HG02588 (cell line): ENCODE measurements around the gene BBLN.
"Not testable (repeated sequence)": the region's sequence is repeated elsewhere in the genome, so short reads cannot be mapped to it uniquely, and the experiment has no call there.

Source experiments
- ATAC-seq: cut with Tn5 transposase; IDR thresholded peaks from one replicate; pipeline ENCODE4 v1.9.1; 2021; ENCODE audit warnings: mild to moderate bottlenecking, moderate library complexity; ENCODE audit not compliant: unreplicated experiment

BBLN gene

GRCh38 chr9:128162215-128163026 is 2.4 kb downstream of the BBLN start:
- ATAC-seq: no peak

DNA sequence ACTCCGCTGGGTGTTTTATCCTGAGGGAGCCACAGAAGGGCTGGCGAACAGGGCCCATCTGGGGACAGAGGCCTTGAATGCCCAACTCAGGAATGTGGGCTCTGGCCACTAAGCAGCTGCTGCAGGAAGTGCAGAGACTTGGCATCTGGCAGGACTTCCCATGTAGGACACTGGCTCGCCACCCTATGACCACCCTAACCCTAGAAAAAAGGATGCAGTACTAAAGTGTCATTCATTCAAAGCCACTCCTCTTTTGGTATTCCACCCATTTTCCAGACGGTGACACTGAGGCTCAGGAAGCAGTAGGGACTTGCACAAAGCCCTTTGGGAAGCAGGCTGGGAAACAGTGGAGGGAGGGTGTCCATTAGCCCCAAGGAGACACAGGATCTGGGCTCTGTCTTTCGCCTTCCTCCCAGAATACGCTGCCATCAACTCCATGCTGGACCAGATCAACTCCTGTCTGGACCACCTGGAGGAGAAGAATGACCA is 3.0 kb downstream of the BBLN start:
- no peak for ATAC-seq

GRCh38 chr9:128163523-128164306 is 3.6 kb downstream of the BBLN start:
- ATAC-seq: no peak

GRCh38 chr9:128164307-128164885 is 4.3 kb downstream of the BBLN start:
- no peak for ATAC-seq

- no peak for ATAC-seq
Measured at GRCh38 chr9:128166169-128166568, 6.1 kb downstream of the BBLN start.

DNA sequence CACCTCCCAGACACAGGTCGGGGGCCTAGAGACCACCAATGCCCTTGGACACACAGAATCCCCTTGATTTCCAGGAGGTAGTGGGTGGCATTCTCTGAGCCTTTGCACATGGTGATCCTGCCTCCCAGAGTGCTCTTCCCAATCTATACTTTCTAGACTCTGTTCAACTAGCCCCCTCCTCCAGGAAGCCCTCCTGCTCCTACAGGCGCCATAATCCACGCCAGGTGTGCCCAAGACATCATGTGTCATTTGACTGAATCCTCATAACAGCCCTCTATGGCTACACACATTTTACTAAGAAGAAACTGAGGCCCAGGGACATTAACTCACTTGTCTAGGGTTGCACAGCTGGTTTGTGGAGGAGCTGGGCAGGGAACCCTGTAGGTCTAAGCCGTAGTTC is 7.1 kb downstream of the BBLN start:
- no peak for ATAC-seq

- ATAC-seq: no peak
Measured at GRCh38 chr9:128168731-128169308, 8.8 kb downstream of the BBLN start.

GRCh38 chr9:128169492-128169891 is 9.4 kb downstream of the BBLN start:
- ATAC-seq: no peak

GRCh38 chr9:128169925-128170324 is 9.9 kb downstream of the BBLN start:
- ATAC-seq: no peak

DNA sequence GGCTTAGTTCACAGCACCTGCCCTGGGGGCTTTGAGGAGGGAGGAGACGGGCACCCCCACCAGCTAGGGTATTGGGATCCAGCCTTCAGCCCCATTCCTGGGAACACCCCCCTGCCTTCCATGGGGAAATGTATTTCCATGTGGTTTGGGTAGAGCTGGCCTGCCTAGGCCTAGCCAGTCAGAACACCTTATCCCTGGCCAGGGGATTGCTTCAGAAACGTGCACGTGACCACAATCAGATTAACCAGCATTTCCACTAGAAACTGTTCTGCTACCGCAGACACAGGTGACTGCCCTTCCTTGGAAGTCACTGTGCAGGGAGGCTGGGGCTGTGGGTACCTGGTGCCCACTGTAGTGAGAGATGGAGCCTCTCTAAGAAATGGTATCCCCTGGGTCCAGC is 14.0 kb downstream of the BBLN start:
- no peak for ATAC-seq

DNA sequence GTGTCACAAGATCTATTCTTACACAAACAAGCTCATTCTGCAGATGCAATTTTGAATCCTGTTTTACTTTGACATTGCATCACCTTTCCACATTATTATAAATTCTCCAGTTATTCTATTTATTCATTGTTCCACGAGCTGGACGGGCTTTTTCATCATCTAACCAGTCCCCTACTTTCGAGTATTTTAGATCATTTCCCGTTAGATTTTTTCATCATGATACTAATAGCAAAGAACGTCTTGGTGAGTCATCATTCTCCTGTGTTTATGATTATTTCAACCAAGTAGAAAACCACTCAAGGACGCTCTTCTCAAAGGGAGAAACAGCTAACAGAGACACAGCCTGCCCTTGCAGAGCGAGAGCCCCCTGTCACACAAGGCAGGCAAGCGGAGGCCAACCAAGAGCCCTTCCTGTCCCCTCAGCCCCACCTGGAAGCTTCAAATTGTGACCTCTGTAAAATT is 15.1 kb downstream of the BBLN start:
- no peak for ATAC-seq

GRCh38 chr9:128175726-128176125 is 15.7 kb downstream of the BBLN start:
- ATAC-seq: no peak

GRCh38 chr9:128178806-128179431 is 18.9 kb downstream of the BBLN start:
- no peak for ATAC-seq

DNA sequence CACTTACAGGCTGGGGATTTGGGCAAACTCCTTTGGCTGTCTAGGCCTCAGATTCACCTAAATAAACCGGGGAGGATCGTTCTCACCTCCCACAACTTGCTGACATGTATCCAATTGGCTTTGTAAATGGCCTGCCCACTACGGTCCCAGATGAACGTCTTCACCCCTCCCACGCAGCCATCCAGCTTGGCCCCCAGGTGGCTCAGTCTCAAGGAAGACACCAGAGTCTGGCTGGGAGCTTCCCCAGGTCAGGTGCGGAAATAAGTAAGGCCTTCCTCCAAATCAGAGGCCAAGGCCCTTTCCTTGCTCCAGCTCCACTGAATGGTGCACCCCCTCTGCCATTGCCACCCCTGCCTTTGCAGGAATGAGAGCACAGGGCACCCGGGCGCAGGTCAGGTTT is 19.9 kb downstream of the BBLN start:
- no peak for ATAC-seq

DNA sequence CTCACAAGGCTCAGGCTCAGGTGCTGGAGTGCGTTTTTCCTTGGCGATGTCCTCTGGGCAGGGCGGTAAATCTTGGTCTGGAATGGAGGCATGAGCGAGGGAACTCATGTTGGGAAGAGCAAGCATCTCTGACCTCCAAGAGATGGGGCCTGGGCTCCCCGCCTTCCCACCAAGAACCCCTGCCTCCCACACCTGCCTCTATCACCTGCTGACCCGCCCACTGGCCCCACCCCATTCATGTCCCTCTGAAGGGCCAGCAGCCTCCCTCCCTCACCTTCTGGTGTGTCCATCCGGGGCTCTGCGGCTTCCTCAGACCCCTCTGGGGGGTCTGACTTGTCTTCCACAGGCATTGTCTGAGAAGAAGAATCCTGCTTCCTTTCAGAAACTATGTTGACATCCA is 20.4 kb downstream of the BBLN start:
- ATAC-seq: no peak

GRCh38 chr9:128181480-128181879 is 21.4 kb downstream of the BBLN start:
- ATAC-seq: not testable (repeated sequence)

GRCh38 chr9:128182893-128183588 is 23.0 kb downstream of the BBLN start:
- no peak for ATAC-seq

DNA sequence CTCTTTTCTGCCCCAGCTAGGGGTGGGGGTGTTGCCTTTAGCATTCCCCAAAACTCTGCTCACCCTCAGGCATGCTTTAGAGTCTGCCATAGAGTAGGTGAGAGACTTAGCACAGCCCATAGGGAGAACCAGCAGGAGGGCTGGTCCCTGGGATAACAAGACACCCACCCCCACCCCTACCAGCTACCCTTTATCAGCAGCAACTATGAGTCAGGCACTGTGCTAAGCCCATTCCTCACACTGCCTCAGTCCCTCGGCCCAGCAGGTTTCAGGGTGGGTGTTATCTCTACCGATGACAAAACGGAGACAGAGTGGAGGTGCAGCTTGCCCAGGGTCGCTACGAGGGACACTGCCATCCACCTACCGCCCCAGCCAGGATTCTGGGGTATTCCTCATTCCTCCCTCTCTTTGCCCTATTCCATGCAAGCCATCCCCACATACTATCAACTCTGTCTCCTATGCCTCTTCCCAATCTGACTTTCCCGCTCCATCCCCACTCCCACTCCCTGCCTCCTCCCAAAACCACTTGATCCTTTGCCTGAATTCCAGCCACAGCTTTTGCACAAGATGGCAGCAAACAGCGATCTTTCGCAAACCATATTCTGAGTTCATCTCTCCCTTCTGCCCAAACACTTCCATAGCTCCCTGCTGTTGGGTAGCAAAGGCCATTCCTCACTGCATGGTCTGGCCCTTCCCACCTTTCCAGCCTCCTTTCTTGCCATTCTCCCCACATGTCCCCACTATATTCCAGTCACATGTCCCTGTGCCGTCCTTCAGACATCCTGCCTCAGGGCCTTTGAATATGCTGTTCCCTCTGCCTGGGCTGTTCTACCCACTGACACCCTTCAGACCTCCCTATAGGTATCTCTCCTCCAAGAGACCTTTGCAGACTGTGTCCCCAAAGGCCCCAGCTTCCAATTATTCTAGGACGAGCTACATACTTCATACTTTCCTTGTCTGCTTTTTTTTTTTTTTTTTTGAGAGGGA is 26.2 kb downstream of the BBLN start:
- no peak for ATAC-seq

GRCh38 chr9:128187361-128187760 is 27.3 kb downstream of the BBLN start:
- no peak for ATAC-seq
